Central memory CD8-positive, alpha-beta T cell (primary cell): ENCODE results near the gene SHBG.
A peak's percentile ranks its signal among the peaks of the same experiment; 100 is the strongest.

Experiments
- ATAC-seq: fragments of 150-1000 bp; cut with Tn5 transposase; replicated peaks from 2 replicates; pipeline ENCODE4 v1.10.0; 2022; ENCODE audit warnings: mild to moderate bottlenecking, moderate FRiP score, moderate number of reproducible peaks; ENCODE audit not compliant: poor library complexity, severe bottlenecking; ENCODE audit errors: extremely low read depth
- DNase-seq, 2 donors: peaks; one replicate each; pipeline ENCODE4 v3.0.0; 2021; ENCODE audit warnings: low spot score in 2 of 2
- H3K27ac Mint-ChIP-seq: one replicate; pipeline ENCODE4 v1.8.0; 2022; ENCODE audit warnings: low read depth, mild to moderate bottlenecking, moderate library complexity, mixed read lengths
- H3K27me3 Mint-ChIP-seq: one replicate; pipeline ENCODE4 v1.8.0; 2022; ENCODE audit warnings: mixed read lengths
- H3K36me3 Mint-ChIP-seq: one replicate; pipeline ENCODE4 v1.8.0; 2022; ENCODE audit warnings: mild to moderate bottlenecking, moderate library complexity, mixed read lengths; ENCODE audit not compliant: insufficient read depth
- H3K4me1 Mint-ChIP-seq: one replicate; pipeline ENCODE4 v1.8.0; 2022; ENCODE audit warnings: mixed read lengths
- H3K4me3 Mint-ChIP-seq: one replicate; pipeline ENCODE4 v1.8.0; 2022; ENCODE audit warnings: mild to moderate bottlenecking, moderate library complexity, mixed read lengths
- H3K9me3 Mint-ChIP-seq: one replicate; pipeline ENCODE4 v1.8.0; 2022; ENCODE audit warnings: mixed read lengths

SHBG gene, protein sequence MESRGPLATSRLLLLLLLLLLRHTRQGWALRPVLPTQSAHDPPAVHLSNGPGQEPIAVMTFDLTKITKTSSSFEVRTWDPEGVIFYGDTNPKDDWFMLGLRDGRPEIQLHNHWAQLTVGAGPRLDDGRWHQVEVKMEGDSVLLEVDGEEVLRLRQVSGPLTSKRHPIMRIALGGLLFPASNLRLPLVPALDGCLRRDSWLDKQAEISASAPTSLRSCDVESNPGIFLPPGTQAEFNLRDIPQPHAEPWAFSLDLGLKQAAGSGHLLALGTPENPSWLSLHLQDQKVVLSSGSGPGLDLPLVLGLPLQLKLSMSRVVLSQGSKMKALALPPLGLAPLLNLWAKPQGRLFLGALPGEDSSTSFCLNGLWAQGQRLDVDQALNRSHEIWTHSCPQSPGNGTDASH

DNA sequence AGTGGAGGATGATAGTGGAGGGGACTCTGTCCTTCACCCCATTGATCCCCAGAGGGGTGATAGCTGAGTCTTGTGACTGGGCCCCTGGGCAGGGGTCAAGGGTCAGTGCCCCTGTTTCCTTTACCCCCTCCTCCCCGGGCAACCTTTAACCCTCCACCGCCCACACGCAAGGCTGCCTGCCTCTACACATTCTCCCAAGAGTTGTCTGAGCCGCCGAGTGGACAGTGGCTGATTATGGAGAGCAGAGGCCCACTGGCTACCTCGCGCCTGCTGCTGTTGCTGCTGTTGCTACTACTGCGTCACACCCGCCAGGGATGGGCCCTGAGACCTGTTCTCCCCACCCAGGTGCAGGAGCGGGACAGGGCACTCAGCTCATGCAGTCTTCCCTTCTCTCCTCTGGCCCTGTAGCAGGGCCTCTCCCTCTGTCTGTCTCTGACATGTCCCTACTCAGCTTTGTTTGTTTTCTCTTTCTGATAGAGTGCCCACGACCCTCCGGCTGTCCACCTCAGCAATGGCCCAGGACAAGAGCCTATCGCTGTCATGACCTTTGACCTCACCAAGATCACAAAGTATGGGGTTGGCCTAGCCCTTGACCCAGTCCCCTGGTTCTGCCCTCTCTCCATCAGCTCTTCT lies at the start of gene SHBG:
TSS of gene SHBG (plus strand) at position 197 of the 633 bp plus-strand sequence. CDS start at position 235, 38 bp downstream.
- no peaks in the 10 kb centered on the region for H3K9me3 Mint-ChIP-seq
- no peaks in the 10 kb centered on the region for H3K27me3 Mint-ChIP-seq
- H3K36me3 Mint-ChIP-seq, result no peaks in the 10 kb centered on the region
- no peak within 1 kb of the TSS for H3K4me3 Mint-ChIP-seq
- peaks cover 18% of the 10 kb centered on the region for H3K4me1 Mint-ChIP-seq
- DNase-seq, result no peak
- ATAC-seq, result no peak
- no peak within 1 kb of the TSS for H3K27ac Mint-ChIP-seq

DNA sequence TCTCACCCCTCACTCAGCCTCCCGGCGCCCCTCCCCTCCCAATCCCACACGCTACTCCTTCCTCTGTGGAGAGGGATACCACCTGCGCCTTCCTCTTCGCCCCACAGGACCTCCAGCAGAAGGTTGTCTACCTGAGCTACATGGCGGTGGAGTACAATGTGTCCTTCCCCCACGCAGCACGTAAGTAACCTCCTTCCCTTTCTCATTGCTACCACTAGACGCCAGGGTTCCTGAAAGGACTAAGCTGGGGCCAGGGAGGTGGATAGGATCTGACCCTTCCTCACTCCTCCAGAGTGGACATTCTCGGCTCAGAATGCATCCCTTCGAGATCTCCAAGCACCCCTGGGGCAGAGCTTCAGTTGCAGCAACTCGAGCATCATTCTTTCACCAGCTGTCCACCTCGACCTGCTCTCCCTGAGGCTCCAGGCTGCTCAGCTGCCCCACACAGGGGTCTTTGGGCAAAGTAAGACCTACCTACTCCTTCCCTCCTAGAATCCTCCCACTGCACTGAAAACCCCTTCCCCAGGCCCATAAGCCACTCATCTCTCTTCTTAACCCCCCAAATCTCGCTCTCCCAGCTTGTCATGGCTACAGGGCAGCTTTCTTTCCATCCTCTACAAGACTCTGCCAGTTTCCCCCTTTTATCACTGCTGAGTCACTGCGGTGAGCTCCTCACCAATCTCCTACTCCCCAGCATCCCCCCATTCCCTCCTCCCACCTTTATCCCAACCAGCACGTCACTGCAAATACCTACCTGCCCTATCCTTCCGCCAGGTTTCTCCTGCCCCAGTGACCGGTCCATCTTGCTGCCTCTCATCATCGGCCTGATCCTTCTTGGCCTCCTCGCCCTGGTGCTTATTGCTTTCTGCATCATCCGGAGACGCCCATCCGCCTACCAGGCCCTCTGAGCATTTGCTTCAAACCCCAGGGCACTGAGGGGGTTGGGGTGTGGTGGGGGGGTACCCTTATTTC lies 49.0 kb upstream of the SHBG start:
- DNase-seq (no peak), ATAC-seq (no peak)
- Mint-ChIP-seq H3K9me3 (no peaks in the 10 kb centered on the region), H3K27ac (peak overlapping the region; percentile 77), H3K4me3 (no peak overlapping the region), H3K27me3 (no peaks in the 10 kb centered on the region), H3K4me1 (peaks cover 60% of the 10 kb centered on the region), H3K36me3 (peaks cover 59% of the 10 kb centered on the region)

DNA sequence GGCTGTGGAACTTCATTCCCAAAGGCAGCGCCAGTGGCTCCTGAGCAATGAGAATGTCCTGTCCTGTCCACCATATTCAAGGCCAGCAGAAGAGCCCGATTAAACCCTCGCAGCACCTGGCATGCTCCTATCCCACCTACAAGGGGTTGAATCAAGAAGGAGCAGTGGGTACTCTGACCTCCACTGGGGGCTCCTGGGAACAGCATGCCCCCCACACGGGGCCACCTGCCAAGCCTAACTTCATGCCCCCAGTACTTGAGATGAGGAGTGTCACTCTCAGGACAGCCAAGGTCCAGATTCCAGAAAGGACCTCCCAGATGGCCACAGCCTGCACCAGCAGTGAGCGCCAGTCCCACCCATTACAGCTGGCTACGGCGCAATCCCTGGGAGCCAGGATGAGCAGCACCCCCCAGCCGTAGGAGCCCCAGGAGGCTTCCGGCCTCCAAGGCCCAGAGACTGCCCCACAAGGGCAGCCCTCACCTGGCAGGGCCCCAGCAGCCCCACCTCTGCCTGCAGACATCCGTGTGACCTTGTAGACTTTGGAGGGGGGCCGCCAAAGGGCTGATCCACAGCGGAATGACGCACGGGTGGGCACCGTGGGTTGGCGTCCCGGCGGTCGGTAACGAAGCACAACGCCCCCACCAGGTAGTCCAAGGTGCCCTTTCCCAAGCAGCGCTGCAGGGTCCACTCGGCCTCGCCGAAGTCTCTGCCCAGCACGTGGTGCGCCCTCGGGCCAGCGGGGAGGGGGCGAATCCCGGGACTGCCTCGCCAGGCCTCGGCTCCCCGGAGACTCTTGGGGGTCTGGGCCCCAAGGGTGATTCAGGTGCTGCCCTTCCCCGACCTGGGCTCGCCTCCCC lies 47.3 kb upstream of the SHBG start:
- Mint-ChIP-seq H3K4me3 (peak overlapping the region; percentile 89), H3K27ac (peak overlapping the region; percentile 91), H3K9me3 (no peaks in the 10 kb centered on the region), H3K27me3 (no peaks in the 10 kb centered on the region), H3K4me1 (peaks cover 57% of the 10 kb centered on the region), H3K36me3 (peaks cover 46% of the 10 kb centered on the region)
- DNase-seq (no peak), ATAC-seq (no peak)

DNA sequence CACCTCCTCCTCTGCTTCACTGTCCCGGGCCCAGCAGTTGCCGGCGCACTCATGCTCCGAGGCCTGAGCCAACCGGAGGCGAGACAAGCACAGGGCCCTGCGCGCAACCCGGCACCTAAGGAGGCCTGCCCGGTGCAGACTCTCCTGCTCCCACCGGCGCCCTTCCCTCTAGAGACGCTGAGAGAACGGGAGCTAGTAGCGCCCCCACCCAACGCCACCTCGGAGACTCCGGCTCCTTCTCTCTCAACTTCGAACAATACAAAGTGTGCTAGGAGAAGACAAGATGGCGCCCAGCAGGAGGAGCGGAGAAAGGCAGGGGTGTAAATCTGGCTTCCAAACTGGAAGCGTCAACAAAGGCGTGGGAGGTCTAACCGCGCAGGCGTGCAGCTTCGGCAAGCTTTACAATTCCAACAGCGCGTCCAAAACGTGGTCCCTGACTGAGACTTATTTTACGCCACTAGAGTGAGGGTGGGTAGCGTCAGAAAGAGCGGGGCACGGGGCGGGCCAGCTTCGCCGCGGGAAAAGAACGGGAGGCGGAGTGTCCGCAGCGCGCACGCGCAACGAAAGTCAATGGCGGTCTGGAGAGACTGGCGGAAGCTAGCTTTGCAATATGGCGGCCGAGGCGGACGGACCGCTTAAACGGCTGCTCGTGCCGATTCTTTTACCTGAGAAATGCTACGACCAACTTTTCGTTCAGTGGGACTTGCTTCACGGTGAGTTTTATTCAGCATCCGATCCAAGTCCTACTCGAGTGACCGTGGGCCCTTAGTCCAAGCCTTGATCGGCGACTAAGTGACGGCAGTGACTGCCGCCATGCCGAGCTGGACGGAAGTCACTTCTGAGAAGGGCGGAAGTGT lies 46.5 kb upstream of the SHBG start, which contains the start of gene MPDU1:
TSS of gene MPDU1 (plus strand) at position 600 of the 857 bp plus-strand sequence. CDS start at position 611, 11 bp downstream.
- peaks cover 57% of the 10 kb centered on the region for H3K4me1 Mint-ChIP-seq
- H3K4me3 Mint-ChIP-seq, result peak within 1 kb of the TSS; percentile 89
- peak; percentile 91 for ATAC-seq
- H3K36me3 Mint-ChIP-seq, result peaks cover 38% of the 10 kb centered on the region
- DNase-seq, result peak; percentile 90 to 95
- H3K27ac Mint-ChIP-seq, result peak within 1 kb of the TSS; percentile 91
- no peaks in the 10 kb centered on the region for H3K27me3 Mint-ChIP-seq
- H3K9me3 Mint-ChIP-seq, result no peaks in the 10 kb centered on the region

DNA sequence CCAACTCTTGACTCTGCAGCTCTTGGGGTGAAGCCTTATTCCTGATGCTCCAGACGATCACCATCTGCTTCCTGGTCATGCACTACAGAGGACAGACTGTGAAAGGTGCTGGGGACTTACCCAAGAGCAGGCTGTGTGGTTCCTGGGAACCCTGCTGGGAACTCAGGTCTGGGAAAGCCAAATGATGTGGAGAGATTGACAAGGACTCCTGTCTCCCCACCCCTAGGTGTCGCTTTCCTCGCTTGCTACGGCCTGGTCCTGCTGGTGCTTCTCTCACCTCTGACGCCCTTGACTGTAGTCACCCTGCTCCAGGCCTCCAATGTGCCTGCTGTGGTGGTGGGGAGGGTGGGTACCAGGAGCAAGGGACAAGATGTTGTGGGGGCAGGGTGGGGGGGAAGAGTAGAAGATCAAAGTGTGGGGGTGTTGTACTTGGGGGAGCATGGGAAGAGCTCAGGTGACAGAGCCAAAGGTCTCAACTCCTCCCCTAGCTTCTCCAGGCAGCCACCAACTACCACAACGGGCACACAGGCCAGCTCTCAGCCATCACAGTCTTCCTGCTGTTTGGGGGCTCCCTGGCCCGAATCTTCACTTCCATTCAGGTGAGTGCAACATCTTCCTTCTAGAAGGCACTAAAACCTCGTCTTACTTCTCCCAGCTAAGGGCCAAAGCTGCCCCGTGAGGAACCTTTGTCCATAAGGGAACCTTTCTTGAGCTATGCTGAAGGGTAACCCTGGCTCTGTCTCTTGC lies 43.1 kb upstream of the SHBG start:
- Mint-ChIP-seq H3K9me3 (no peaks in the 10 kb centered on the region), H3K4me3 (no peak overlapping the region), H3K36me3 (peaks cover 21% of the 10 kb centered on the region), H3K4me1 (peaks cover 32% of the 10 kb centered on the region), H3K27ac (peak overlapping the region; percentile 74), H3K27me3 (no peaks in the 10 kb centered on the region)
- DNase-seq (no peak), ATAC-seq (no peak)

DNA sequence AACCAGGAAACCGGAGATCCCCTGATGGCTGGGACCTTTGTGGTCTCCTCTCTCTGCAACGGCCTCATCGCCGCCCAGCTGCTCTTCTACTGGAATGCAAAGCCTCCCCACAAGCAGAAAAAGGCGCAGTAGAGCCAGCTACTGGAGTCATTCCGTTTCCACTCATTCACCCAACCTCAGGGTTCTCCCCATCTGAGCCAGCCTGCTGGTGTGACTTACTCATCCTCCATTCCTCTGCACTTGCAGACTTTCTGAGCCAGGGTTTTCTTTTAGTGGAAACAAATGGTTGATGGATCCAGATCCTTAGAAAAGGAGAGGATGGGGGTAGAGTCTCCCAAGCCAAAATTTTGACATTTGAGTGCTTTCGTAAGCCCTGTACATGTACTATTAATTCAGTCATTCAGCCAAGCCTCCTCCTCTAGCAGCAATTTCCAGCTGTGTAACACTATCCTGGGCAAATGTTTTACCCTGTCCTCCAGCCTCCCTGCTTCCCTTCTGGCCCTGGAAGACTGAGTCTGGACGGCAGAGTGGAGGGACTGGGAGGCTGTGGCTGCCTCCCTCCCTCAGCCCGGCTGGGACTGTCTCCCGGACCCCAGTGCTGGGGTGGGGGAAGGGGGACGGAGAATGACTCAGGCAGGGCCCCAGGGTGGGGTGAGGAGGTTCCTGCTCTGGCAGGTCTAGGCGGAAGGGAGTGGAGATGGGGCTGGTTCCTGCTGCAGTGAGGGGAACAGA lies 42.3 kb upstream of the SHBG start:
- Mint-ChIP-seq H3K9me3 (no peaks in the 10 kb centered on the region), H3K4me3 (no peak overlapping the region), H3K27ac (peak overlapping the region; percentile 74), H3K36me3 (peaks cover 22% of the 10 kb centered on the region), H3K27me3 (no peaks in the 10 kb centered on the region), H3K4me1 (peaks cover 26% of the 10 kb centered on the region)
- DNase-seq (no peak), ATAC-seq (no peak)

DNA sequence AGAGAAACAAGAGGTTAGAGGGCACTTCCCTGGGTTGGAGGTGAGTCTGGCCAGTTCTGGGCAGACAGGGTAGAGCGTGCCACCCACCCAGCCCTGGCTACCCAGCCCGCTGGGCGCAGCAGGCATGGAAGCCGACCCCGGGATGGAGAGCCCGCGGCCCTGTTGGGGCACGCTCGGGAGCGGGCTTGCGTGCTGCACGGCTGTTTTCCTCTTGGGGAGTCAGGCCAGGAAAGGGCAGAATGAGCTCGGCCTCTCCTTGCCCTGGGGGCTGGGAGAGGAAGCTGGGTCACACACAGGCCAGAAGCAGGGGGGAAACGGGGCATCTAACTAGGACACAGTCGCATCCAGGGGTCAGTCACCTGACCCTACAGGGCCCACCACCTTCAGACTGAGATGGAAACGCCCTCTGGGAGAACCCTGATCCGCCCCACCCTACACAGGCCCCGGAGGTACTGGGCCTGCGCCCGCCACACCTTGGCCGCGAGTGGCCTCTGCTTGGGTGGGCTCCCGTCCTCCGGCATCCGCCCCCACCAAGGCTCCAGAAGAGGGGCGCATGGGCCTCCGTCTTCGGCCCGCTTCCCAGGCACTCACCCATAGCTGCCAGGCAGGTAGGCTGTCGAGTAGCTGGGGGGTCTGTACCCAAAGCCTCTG lies 41.3 kb upstream of the SHBG start:
- Mint-ChIP-seq H3K27ac (no peak overlapping the region), H3K9me3 (no peaks in the 10 kb centered on the region), H3K4me1 (peaks cover 22% of the 10 kb centered on the region), H3K27me3 (no peaks in the 10 kb centered on the region), H3K36me3 (peaks cover 28% of the 10 kb centered on the region), H3K4me3 (no peak overlapping the region)
- ATAC-seq (no peak), DNase-seq (no peak)

DNA sequence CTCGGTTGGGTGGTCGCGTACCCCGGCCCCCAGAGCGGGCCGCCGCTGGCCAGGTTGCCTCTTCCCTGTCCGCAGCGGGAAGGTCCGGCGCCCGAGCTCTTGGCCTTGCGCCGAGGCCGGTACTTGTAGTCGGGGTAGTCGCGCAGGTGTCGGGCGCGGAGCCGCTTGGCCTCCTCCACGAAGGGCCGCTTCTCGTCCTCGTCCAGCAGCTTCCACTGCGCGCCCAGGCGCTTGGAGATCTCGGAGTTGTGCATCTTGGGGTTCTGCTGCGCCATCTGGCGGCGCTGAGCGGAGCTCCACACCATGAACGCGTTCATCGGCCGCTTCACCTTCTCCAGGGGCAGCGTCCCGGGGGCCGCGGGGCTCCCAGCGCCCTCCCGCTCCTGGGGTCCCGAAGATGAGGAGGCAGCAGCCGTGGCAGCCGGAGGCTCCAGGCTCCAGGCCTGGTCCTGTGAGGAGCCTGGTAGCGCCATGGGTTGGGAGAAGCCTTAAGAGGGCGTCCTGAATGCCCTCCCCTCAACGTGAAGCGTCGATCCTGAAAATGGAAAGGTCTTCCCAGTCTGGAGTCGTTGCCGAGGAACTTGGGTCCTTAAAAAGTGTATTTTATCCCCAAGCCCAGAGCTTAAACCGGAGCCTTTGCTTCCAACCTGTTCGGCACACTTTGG lies 40.6 kb upstream of the SHBG start:
- ATAC-seq, result peak; percentile 60
- no peak overlapping the region for H3K4me3 Mint-ChIP-seq
- peaks cover 15% of the 10 kb centered on the region for H3K4me1 Mint-ChIP-seq
- no peaks in the 10 kb centered on the region for H3K9me3 Mint-ChIP-seq
- no peak overlapping the region for H3K27ac Mint-ChIP-seq
- H3K36me3 Mint-ChIP-seq, result peaks cover 29% of the 10 kb centered on the region
- no peaks in the 10 kb centered on the region for H3K27me3 Mint-ChIP-seq
- DNase-seq, result peak in 1 of 2 donors; percentile 48

DNA sequence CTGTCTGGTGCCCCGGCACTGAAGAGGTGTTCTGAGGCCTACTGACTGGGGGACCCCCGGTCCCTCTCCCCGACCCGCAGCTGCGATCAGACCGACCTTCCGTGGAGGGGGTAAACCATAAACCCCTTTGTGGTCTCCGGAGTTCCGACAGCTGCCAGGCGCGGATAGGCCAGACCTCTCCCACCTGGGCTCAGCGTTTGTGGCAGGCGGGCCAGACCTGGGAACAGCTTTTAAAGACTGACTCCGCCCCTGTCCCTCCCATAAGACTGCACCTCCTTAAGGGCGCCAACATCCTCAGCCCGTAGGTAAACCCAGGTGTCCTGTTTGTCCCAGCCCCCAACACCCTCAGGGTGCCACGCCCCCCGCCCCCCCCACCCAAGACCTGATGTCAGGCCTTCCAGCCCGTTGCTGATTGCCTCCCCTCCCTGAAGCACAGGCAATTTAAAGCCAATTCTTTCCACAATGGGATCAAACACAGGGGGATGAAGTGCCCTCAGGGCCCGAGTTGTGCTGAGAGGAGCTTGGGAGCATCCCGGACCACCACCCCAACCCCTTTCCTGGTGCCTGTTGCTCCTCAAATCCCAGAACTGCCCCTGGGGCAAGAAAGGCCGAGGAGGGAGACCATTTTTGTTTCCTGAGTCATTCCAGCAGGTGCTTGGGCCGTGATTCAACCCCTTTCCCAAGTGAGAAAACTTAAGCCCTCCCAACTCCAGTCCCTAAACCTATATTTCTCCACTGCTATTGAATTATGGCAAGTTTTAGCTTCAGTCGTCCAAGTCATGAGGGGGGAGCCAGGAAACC lies 39.8 kb upstream of the SHBG start, which contains the start of gene SOX15:
TSS of gene SOX15 (minus strand) at position 204 of the 801 bp plus-strand sequence. CDS start 418 bp downstream, outside the sequence.
- Mint-ChIP-seq H3K27ac (peak within 1 kb of the TSS; percentile 81), H3K27me3 (no peaks in the 10 kb centered on the region), H3K4me3 (no peak within 1 kb of the TSS), H3K9me3 (no peaks in the 10 kb centered on the region), H3K36me3 (peaks cover 31% of the 10 kb centered on the region), H3K4me1 (peaks cover 8% of the 10 kb centered on the region)
- DNase-seq (no peak), ATAC-seq (no peak)
